ENCODE results near the gene CASP9.
"Not testable (repeated sequence)": the region's sequence is repeated elsewhere in the genome, so short reads cannot be mapped to it uniquely, and the experiment has no call there.

Gene CASP9

GRCh38 chr1:15525050-15526020 lies 1.3 kb upstream of the CASP9 start:
- DNase-seq: peak; percentile 99

- peak; percentile 98 for DNase-seq
These were observed 451 bp upstream of the CASP9 start for GRCh38 chr1:15524283-15525049.

- DNase-seq: no peak
These were observed 653 bp downstream of the CASP9 start for GRCh38 chr1:15523104-15524020.

- no peak for DNase-seq
These were observed 1.5 kb downstream of the CASP9 start for GRCh38 chr1:15522551-15522950.

GRCh38 chr1:15521206-15521906 lies 2.7 kb downstream of the CASP9 start:
- not testable (repeated sequence) for DNase-seq

- DNase-seq: no peak
These were observed 4.4 kb downstream of the CASP9 start for GRCh38 chr1:15519625-15520024.

- no peak for DNase-seq
These were observed 8.9 kb downstream of the CASP9 start for GRCh38 chr1:15515022-15515663.

- DNase-seq: not testable (repeated sequence)
These were observed 9.5 kb downstream of the CASP9 start for GRCh38 chr1:15514557-15514956.

- DNase-seq: no peak
These were observed 10.1 kb downstream of the CASP9 start for GRCh38 chr1:15513919-15514318.

- DNase-seq: no peak
These were observed 10.8 kb downstream of the CASP9 start for GRCh38 chr1:15513192-15513591.

- DNase-seq: no peak
These were observed 13.2 kb downstream of the CASP9 start for GRCh38 chr1:15510611-15511405.

GRCh38 chr1:15509586-15509985 lies 14.4 kb downstream of the CASP9 start:
- DNase-seq: no peak

GRCh38 chr1:15508700-15509487 lies 15.1 kb downstream of the CASP9 start:
- no peak for DNase-seq

GRCh38 chr1:15507278-15507677 lies 16.7 kb downstream of the CASP9 start:
- DNase-seq: no peak

- no peak for DNase-seq
These were observed 17.2 kb downstream of the CASP9 start for GRCh38 chr1:15506831-15507230.

GRCh38 chr1:15504436-15504835 lies 19.6 kb downstream of the CASP9 start:
- DNase-seq: no peak

- peak; percentile 31 for DNase-seq
These were observed 22.6 kb downstream of the CASP9 start for GRCh38 chr1:15501208-15502032.
